HG02588 (cell line): ENCODE measurements around the gene HTR3C.
"Not testable (repeated sequence)": the region's sequence is repeated elsewhere in the genome, so short reads cannot be mapped to it uniquely, and the experiment has no call there.

Experiments
- ATAC-seq: cut with Tn5 transposase; IDR thresholded peaks from one replicate; pipeline ENCODE4 v1.9.1; 2021; ENCODE audit warnings: mild to moderate bottlenecking, moderate library complexity; ENCODE audit not compliant: unreplicated experiment

HTR3C gene

GRCh38 chr3:184052767-184053166 lies at the start of gene HTR3C:
TSS of gene HTR3C (plus strand) at chr3:184053047. CDS start at chr3:184053081, 34 bp downstream.
- no peak for ATAC-seq

GRCh38 chr3:184003187-184003967 lies 49.5 kb upstream of the HTR3C start:
- no peak for ATAC-seq

GRCh38 chr3:184004476-184004875 lies 48.4 kb upstream of the HTR3C start:
- no peak for ATAC-seq

- peak; percentile 75 for ATAC-seq
Observed at GRCh38 chr3:184005941-184006507, 46.8 kb upstream of the HTR3C start.

- not testable (repeated sequence) for ATAC-seq
Observed at GRCh38 chr3:184007143-184007813, 45.6 kb upstream of the HTR3C start.

- no peak for ATAC-seq
Observed at GRCh38 chr3:184008161-184008560, 44.7 kb upstream of the HTR3C start.

- ATAC-seq, result no peak
Observed at GRCh38 chr3:184011230-184011876, 41.5 kb upstream of the HTR3C start.

GRCh38 chr3:184011937-184012889 lies 40.6 kb upstream of the HTR3C start:
- ATAC-seq, result no peak

- ATAC-seq, result no peak
Observed at GRCh38 chr3:184015381-184016019, 37.3 kb upstream of the HTR3C start.

GRCh38 chr3:184016169-184016570 lies 36.7 kb upstream of the HTR3C start:
- ATAC-seq, result no peak

GRCh38 chr3:184016811-184017671 lies 35.8 kb upstream of the HTR3C start:
- peak; percentile 68 for ATAC-seq

GRCh38 chr3:184017672-184018423 lies 35.0 kb upstream of the HTR3C start, which contains the start of gene ABCC5:
TSS of gene ABCC5 (minus strand) at chr3:184017884. CDS start at chr3:184014392, 3,492 bp downstream.
- peak; percentile 97 for ATAC-seq

GRCh38 chr3:184018424-184018973 lies 34.3 kb upstream of the HTR3C start:
- no peak for ATAC-seq

GRCh38 chr3:184022323-184022722 lies 30.5 kb upstream of the HTR3C start:
- ATAC-seq, result no peak

GRCh38 chr3:184025256-184025655 lies 27.6 kb upstream of the HTR3C start:
- not testable (repeated sequence) for ATAC-seq

GRCh38 chr3:184028275-184028890 lies 24.5 kb upstream of the HTR3C start:
- not testable (repeated sequence) for ATAC-seq

- no peak for ATAC-seq
Observed at GRCh38 chr3:184029443-184029842, 23.4 kb upstream of the HTR3C start.
